NCI-H1092 treated with DMSO at 0.1 percent for 48 hours (cell line): ENCODE measurements around the gene KIN.
A peak's percentile ranks its signal among the peaks of the same experiment; 100 is the strongest.
"Not testable (repeated sequence)": the region's sequence is repeated elsewhere in the genome, so short reads cannot be mapped to it uniquely, and the experiment has no call there.

Source experiments
- DNase-seq: peaks from one replicate; lab custom pipeline; 2025; lab: John Stamatoyannopoulos, UW

The KIN gene

GRCh38 chr10:7787857-7788638, at the start of gene KIN, which contains the start of gene ATP5F1C:
TSS of gene KIN (minus strand) at chr10:7787993. CDS start at chr10:7787933, 60 bp downstream.
TSS of gene ATP5F1C (plus strand) at chr10:7788177. CDS start at chr10:7788208, 31 bp downstream.
- DNase-seq: peak; percentile 98

DNA sequence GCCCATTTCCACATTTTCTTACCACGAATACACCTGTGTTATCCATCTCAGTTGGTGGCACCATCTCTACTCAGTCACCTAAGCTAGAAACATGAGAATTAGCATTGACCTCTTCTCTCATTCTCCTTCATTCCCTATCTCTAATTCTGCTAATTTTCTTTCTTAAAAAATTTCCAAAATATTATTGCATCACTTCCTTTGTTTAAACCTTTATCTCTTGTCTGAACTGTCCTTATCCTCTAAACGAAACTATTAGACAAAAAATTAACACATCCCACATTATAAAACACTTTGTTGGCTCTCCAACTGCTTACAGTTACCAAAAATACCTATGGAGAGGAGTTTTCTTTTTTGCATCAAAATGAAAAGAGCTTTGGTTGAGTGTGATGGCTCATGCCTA, 48.8 kb upstream of the KIN start:
- no peak for DNase-seq

GRCh38 chr10:7834262-7834661, 46.5 kb upstream of the KIN start:
- no peak for DNase-seq

DNA sequence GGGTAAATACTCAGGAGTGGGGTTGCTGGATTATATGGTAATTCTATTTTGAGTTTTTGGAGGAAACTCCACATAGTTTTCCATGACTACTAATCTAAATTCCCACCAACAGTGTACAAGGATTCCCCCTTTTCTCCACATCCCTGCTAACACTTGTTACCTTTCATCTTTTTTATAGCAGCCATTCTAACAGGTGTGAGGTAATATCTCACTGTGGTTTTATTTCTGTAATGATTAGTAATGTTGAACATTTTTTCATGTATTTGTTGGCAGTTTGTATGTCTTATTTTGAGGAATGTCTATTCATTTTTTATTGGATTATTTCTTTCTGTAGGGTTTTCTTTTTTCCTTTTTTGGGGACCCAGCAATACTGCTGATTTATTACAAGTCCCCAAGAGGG, 45.4 kb upstream of the KIN start:
- DNase-seq: no peak

GRCh38 chr10:7832060-7832459, 44.3 kb upstream of the KIN start:
- DNase-seq: no peak

DNA sequence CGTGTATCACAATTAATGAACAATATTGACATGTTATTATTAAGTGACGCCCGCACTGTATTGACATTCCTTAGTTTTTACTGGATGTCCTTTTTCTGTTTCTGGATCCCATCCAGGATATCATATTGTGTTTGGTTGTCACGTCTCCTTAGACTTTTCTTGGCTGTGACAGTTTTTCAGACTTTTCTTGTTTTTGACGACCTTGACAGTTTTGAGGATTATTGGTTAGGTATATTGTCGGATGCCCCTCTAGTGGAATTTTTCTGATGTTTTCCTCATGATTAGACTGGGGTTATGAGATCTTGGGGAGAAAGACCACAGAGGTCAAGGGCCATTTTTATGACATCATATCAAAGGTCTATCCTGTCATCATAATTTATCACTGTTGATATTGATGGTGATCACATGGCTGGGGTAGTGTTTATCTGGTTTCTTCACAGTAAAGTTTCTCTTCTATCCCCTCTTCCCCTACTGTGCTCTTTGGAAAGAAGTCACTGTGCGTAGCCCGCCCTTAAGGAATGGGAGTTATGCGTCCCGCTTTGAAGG, 41.6 kb upstream of the KIN start:
- no peak for DNase-seq

- DNase-seq: no peak
Observed at GRCh38 chr10:7826971-7827370, 39.2 kb upstream of the KIN start.

- DNase-seq: no peak
Observed at GRCh38 chr10:7824251-7824650, 36.5 kb upstream of the KIN start.

- DNase-seq: peak; percentile 23
Observed at GRCh38 chr10:7819121-7819460, 31.3 kb upstream of the KIN start.

DNA sequence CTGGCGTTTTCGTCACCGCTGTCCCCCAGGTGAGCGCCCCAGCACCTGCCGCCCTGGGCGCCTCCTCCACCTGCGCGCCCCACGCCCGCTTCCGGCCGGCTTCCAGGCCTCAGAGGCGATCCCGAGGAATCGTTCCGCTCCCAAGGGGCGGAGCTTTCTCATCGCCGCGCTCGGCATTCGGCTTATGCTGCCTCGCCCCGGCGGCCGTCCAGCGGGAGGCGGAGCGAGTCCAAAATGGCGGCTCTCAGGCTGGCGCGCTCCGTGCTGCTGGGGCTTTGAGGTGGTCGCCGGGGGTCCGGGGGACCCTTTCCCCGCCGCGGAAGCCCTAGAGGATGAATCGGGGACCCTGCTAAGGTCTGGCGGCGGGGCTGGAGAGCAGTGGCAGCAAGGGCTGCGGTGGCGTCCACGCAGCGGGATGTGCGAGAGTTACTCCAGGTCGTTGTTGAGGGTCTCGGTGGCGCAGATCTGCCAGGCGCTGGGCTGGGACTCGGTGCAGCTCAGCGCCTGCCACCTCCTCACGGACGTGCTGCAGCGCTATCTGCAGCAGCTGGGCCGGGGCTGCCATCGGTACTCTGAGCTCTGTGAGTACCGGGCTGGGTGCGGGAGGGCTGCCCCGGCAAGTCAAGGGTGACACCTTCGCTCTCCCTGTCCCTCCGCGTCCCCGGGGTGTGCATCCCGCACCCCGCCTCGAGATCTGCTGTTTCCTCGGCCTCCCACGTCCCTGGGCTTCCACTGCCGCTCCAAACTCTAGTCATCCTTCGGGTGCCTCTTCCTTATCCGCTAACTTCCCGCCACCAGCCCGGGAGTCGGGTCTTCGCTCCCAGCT, 30.7 kb upstream of the KIN start, which contains the start of gene TAF3:
TSS of gene TAF3 (plus strand) at position 211 of the 826 bp plus-strand sequence. CDS start at position 416, 205 bp downstream.
- DNase-seq: peak; percentile 86

DNA sequence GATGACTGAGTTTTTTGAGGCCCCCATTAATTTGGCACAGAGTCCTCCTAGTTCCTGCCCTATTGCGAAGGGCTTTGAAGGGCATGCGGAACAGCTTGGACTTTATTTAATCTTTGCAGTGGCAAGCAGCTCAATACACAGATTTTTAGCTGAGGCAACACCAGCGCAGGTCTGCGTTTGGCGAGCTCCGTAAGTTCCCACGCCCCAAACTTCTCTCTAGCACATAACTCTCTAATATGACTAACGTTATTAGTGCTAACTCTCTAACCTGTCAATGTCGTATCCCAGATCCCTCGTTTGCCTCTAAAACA, 30.1 kb upstream of the KIN start:
- DNase-seq: no peak

DNA sequence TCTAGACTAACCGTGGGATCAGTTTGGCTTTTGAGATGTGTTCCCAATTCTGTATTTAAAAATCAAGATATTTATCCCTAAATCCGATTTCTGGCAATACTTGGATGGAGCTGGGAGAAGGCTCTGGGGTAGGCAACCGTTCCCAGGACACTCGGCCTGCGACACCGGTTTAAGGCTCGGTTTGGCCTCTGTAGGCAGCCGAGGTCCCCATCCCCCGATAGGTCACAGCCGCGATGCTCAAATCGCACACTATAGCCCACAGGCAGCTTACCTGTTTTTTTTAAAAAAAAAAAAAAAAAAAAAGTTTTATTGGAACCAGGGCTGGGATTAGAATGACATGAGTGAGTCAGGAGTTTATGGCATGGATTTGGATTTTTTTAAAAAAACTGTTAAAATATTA, 29.8 kb upstream of the KIN start:
- DNase-seq: no peak

DNA sequence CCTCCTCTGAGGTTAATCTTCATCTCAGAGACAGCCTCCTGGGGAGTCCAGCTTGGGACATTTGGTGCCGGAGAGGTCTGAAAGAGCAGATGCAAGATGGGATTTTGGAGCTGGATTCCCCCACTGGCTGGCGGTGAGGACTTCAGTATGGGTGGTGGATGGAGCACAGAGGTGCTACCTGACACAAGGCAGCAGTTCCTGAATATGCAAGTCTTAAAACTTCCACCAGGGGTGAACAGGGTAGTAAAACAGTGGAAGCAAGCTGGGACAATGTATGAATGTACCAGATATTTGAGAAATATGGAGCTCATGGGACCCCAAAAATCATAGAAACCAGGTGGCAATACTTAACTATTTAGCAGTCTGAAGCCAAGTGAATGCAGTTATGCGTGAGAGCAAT, 25.7 kb upstream of the KIN start:
- DNase-seq: no peak

- DNase-seq: not testable (repeated sequence)
Observed at GRCh38 chr10:7811743-7812142, 23.9 kb upstream of the KIN start.

DNA sequence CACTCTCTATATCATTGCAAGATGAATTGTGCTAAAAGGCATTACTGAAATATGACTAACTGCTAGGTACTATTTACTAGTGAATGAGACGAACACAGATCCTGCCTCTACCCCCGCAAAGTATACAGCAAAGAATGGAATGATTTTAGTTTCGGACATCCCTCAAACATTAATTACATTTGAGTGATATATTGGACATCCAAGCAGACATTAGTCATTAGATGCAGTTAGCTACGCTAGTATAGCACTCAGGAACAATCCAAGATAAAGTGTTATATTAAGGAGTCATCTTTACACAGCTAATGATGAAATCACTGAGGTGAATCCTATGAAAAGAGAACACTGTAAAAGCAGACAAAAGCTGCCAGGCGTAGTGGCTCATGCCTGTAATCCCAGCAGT, 23.2 kb upstream of the KIN start:
- DNase-seq: no peak

- no peak for DNase-seq
Observed at GRCh38 chr10:7810443-7810842, 22.6 kb upstream of the KIN start.

- DNase-seq: no peak
Observed at GRCh38 chr10:7808686-7809267, 21.0 kb upstream of the KIN start.

DNA sequence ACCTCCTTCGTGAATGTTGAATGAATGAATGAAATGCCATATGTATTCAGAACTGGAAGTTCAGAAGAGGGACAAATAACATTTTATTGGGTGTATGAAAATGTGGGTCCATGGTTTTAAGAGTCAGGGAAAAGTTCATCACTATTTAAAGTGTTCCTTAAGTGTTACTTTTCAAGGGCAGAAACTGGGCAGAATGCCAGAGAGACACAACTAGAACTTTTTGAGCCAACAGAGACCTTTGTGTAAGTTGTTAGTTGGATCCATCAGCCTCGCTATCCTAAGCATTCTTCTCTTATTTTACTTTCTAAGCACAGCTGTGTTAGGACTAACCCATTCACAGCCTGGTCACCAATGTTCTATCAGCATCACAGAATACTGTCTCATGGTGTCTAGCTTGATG, 16.9 kb upstream of the KIN start:
- DNase-seq: no peak

GRCh38 chr10:7804216-7804615, 16.4 kb upstream of the KIN start:
- no peak for DNase-seq

DNA sequence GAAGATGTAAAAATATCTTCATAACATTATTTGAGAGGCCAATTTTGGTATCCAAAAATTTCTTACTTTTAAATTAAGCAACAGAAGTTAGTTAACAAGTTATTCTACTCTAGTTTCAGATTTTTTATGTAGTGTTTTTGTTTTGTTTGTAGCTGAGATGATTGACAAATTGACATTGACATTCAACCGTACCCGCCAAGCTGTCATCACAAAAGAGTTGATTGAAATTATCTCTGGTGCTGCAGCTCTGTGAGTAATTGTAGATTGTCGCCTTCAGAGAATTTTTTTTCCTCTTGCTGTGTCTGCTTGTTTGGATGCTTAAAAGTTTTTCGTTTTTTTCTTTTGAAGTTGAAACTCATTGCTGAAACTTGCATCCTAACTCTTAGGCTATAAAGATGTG, 14.8 kb upstream of the KIN start:
- DNase-seq: no peak

DNA sequence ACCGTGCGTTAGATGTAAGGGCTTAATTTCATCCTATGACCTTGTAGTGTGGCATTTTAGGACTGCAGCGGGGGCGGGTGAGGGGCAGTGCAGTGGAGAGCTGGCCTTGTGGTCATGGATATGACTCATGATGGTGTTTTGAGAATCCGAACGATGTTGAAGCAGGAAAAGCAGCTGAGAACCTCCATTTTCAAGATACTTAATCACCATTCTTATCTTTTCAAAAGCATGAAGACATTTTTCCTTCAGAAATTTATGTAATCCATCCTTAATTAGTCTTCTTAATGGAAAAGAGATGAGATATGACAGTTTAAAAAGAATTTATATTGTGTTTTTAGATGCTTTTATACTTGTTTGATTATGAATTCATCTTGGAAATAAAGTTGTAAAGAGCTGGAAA, 9.8 kb upstream of the KIN start:
- DNase-seq: no peak

- DNase-seq: no peak
Observed at GRCh38 chr10:7795605-7796004, 7.8 kb upstream of the KIN start.
